K562 (cell line): ENCODE results near the gene CD69. TPM values are rescaled to one million over a fixed set of nuclear protein-coding genes. Genes with fewer than 3 reads are reported as not detected.

Experiments used
- BACH1 ChIP-seq: fragments of 200-800 bp; sonication (Bioruptor generic); IDR thresholded peaks from 2 replicates; pipeline ENCODE4 v1.6.1; 2016; ENCODE audit warnings: missing genetic modification characterization, missing compliant biosample characterization
- CHD1 ChIP-seq: fragments of 200-600 bp; sonication (generic); IDR thresholded peaks from one replicate; pipeline ENCODE4 v1.6.1; 2012; ENCODE audit warnings: mild to moderate bottlenecking, moderate library complexity, low read length, inconsistent platforms
- CHD4 ChIP-seq: fragments of 200-600 bp; sonication (generic); IDR thresholded peaks from 3 replicates; pipeline ENCODE4 v1.6.1; 2012; ENCODE audit warnings: low read depth, mild to moderate bottlenecking, mixed read lengths, low read length, inconsistent platforms; ENCODE audit not compliant: insufficient read depth, insufficient replicate concordance, poor library complexity, severe bottlenecking
- E2F3 ChIP-seq: fragments of 250-450 bp; sonication (Bioruptor Pico); IDR thresholded peaks from 2 replicates; pipeline ENCODE4 v1.4.0; 2020; ENCODE audit warnings: mild to moderate bottlenecking
- HDAC6 ChIP-seq: IDR thresholded peaks from 2 replicates; pipeline ENCODE4 v1.6.1; 2012; ENCODE audit warnings: low read depth, mild to moderate bottlenecking, control low read depth, inconsistent platforms, low read length, moderate library complexity
- HDAC8 ChIP-seq: fragments of 450-650 bp; IDR thresholded peaks from 2 replicates; pipeline ENCODE4 v1.6.1; 2016; ENCODE audit warnings: mild to moderate bottlenecking, missing genetic modification characterization, moderate library complexity, missing compliant biosample characterization
- HES1 ChIP-seq: fragments of 450-650 bp; IDR thresholded peaks from 2 replicates; pipeline ENCODE4 v1.6.1; 2016; ENCODE audit warnings: low read depth, mild to moderate bottlenecking, moderate library complexity
- HMG20B ChIP-seq: fragments of 250-450 bp; sonication (Bioruptor Pico); IDR thresholded peaks from 2 replicates; pipeline ENCODE4 v1.5.0; 2021; ENCODE audit warnings: mild to moderate bottlenecking
- KLF13 ChIP-seq: fragments of 450-650 bp; IDR thresholded peaks from 2 replicates; pipeline ENCODE4 v1.6.1; 2016; ENCODE audit warnings: missing genetic modification characterization, low read depth, mild to moderate bottlenecking, missing compliant biosample characterization, moderate library complexity, borderline replicate concordance
- MCM7 ChIP-seq, 2 experiments: fragments of 450-650 bp; IDR thresholded peaks; 2 replicates each; pipeline ENCODE4 v1.6.1; 2016 to 2018
- MTF1 ChIP-seq: fragments of 250-450 bp; sonication (Bioruptor Pico); IDR thresholded peaks from 2 replicates; pipeline ENCODE4 v1.9.0; 2021; ENCODE audit warnings: moderate library complexity, mild to moderate bottlenecking, inconsistent platforms, borderline replicate concordance
- MYC ChIP-seq, 2 experiments: fragments of 250-450 bp in 1 of 2; sonication (Bioruptor Pico) in 1 of 2; IDR thresholded peaks; 2 replicates each; pipeline versions ENCODE4 v1.5.1 to v1.6.1; 2012 to 2021; ENCODE audit warnings: low read depth in 2 of 2, borderline replicate concordance in 1 of 2, improper control_type of control experiment in 1 of 2, low read length in 1 of 2, mild to moderate bottlenecking in 1 of 2, moderate library complexity in 1 of 2
- NELFE ChIP-seq: IDR thresholded peaks from 2 replicates; pipeline ENCODE4 v1.6.1; 2011; ENCODE audit warnings: mild to moderate bottlenecking; ENCODE audit not compliant: insufficient read depth, insufficient read length
- PHF21A ChIP-seq: fragments of 450-650 bp; IDR thresholded peaks from 2 replicates; pipeline ENCODE4 v1.6.1; 2017; ENCODE audit warnings: low read depth, borderline replicate concordance
- RBM25 ChIP-seq: fragments of 200-400 bp; formaldehyde crosslinking; IDR thresholded peaks from 2 replicates; pipeline ENCODE4 v1.6.1; 2018; ENCODE audit warnings: low read length, low read depth, moderate library complexity; ENCODE audit not compliant: severe bottlenecking
- SFPQ ChIP-seq: fragments of 200-400 bp; formaldehyde crosslinking; IDR thresholded peaks from 2 replicates; pipeline ENCODE4 v1.6.1; 2017; ENCODE audit warnings: mild to moderate bottlenecking, low read depth, low read length, moderate library complexity
- ZC3H11A ChIP-seq: IDR thresholded peaks from 2 replicates; pipeline ENCODE4 v1.6.1; 2012; ENCODE audit warnings: low read depth, low read length, improper control_type of control experiment
- ZC3H4 ChIP-seq: sonication (generic); formaldehyde crosslinking; IDR thresholded peaks from 2 replicates; pipeline ENCODE4 v1.9.0; 2021; ENCODE audit warnings: missing genetic modification reagents, borderline replicate concordance
- ZNF165 ChIP-seq: fragments of 250-450 bp; sonication (Bioruptor Pico); IDR thresholded peaks from 2 replicates; pipeline ENCODE4 v1.4.0; 2020; ENCODE audit warnings: borderline replicate concordance
- polyA plus RNA-seq, 8 experiments: library from polyadenylated mRNA; depleted of rRNA in 4 of 8; stranded (reverse) in 5 of 8; unstranded in 3 of 8; fragments of >200 nt; fragmentation: Nextera tagmentation in 2 of 8; fragmentation: Illumina TruSeq in 1 of 8; extraction: Ambion mirVana in 2 of 8; extraction: Trizol in 1 of 8; gene quantifications; 2 replicates each; pipeline versions ENCODE4 v1.2.1 to v1.2.3, GENCODE V29; 2011 to 2014; ENCODE audit warnings: inconsistent platforms in 1 of 8, missing spikeins in 1 of 8
- total RNA-seq, 7 experiments: library from RNA; depleted of rRNA in 6 of 7; stranded (reverse); fragments of >200 nt in 6 of 7; fragmentation: Illumina TruSeq in 2 of 7; extraction: Trizol in 2 of 7; gene quantifications; 2 replicates each; pipeline versions ENCODE4 v1.2.1 to v1.2.3, GENCODE V29; 2011 to 2021; ENCODE audit warnings: low replicate concordance in 1 of 7
- TF ChIP-seq, protein P1 (sequence below): fragments of 250-450 bp; sonication (Bioruptor Pico); IDR thresholded peaks from 2 replicates; pipeline ENCODE4 v1.4.0; 2020; ENCODE audit warnings: borderline replicate concordance
- TF ChIP-seq, protein P2 (sequence below), 2 experiments: fragments of 450-650 bp; conservative IDR thresholded peaks; 2 replicates each; pipeline ENCODE4 v1.6.1; 2017; ENCODE audit warnings: mild to moderate bottlenecking in 2 of 2, moderate library complexity in 2 of 2

Gene CD69
- total and polyA plus RNA-seq, 9 of the 15 experiments (the other 6 are each of a cell fraction or from before 2014, with no cell fraction given) = 11.7 to 243 (median 54.4) TPM

- TF ChIP-seq MYC (IDR thresholded peaks at IDR 0.05; ENCODE audit: low read depth, low read length) (no peak), MYC (CRISPR knock-in tag; IDR thresholded peaks at IDR 0.05; ENCODE audit: borderline replicate concordance, low read depth) (no peak), BACH1 (no peak), ZNF165 (CRISPR knock-in tag) (no peak), CHD4 (no peak), SFPQ (no peak), MCM7 (IDR thresholded peaks at IDR 0.05) (no peak), ZC3H11A (no peak), HDAC8 (no peak), E2F3 (CRISPR knock-in tag) (no peak), ZC3H4 (CRISPR knock-in tag) (no peak), CHD1 (no peak), HDAC6 (no peak), PHF21A (no peak), NELFE (no peak), MTF1 (CRISPR knock-in tag) (no peak), KLF13 (tag) (no peak), RBM25 (no peak), HMG20B (CRISPR knock-in tag) (no peak), HES1 (no peak)
- TF ChIP-seq, protein P1, sequence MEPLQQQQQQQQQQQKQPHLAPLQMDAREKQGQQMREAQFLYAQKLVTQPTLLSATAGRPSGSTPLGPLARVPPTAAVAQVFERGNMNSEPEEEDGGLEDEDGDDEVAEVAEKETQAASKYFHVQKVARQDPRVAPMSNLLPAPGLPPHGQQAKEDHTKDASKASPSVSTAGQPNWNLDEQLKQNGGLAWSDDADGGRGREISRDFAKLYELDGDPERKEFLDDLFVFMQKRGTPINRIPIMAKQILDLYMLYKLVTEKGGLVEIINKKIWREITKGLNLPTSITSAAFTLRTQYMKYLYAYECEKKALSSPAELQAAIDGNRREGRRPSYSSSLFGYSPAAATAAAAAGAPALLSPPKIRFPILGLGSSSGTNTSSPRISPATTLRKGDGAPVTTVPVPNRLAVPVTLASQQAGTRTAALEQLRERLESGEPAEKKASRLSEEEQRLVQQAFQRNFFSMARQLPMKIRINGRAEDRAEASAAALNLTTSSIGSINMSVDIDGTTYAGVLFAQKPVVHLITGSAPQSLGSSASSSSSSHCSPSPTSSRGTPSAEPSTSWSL (CRISPR knock-in tag) = no peak
- TF ChIP-seq, protein P2, sequence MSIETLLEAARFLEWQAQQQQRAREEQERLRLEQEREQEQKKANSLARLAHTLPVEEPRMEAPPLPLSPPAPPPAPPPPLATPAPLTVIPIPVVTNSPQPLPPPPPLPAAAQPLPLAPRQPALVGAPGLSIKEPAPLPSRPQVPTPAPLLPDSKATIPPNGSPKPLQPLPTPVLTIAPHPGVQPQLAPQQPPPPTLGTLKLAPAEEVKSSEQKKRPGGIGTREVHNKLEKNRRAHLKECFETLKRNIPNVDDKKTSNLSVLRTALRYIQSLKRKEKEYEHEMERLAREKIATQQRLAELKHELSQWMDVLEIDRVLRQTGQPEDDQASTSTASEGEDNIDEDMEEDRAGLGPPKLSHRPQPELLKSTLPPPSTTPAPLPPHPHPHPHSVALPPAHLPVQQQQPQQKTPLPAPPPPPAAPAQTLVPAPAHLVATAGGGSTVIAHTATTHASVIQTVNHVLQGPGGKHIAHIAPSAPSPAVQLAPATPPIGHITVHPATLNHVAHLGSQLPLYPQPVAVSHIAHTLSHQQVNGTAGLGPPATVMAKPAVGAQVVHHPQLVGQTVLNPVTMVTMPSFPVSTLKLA (conservative IDR thresholded peaks at IDR 0.05) = no peak; a peak in 1 of 4 replicates
Measured at GRCh38 chr12:9760699-9761418, at the start of gene CD69 (continued).
